CMK (cell line): ENCODE data around the gene CTRL.
A peak's percentile ranks its signal among the peaks of the same experiment; 100 is the strongest.

Source experiments
- DNase-seq: peaks from one replicate; pipeline ENCODE4 v3.0.0-alpha.2; 2010; ENCODE audit warnings: low read depth

CTRL gene

DNA sequence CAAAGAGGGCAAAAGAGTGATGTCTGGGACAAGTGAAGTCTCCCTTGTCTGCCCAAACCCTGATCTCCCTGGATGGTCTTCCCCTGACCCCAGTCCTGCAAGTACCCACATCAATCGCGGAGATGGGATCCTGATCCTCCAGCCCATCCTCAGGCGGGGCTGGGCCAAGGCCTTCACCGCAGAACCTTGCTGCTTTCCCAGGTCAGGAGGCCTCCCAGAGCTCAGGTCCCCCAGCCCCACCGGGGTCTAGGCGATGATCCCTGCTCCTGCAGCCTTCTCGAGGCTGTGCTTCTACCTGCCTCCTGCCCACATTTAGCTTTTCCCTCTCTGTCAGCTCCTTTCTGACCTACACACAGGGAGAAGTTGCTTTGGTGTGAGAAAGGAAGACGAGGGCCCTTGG, 30.5 kb upstream of the CTRL start:
- no peak for DNase-seq

DNA sequence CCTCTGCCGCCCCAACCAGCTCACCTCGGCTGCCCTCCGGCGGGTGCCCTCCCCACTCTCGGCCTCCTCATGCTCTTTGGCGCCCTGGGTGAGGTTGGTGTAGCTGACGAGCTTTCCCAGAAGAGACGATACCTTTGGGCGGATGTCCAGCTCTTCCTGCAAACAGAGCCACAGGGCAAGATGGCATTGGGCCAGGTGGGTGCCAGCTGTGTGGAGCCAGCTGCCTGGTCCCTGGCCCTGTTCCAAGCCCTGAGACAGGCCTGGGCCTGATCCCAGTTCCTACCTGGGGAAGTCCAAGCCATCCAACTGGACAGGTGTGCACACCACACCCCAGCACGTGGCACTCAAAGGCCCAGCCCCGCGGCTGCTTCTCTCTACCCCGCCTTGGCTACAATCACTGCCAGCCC, 29.9 kb upstream of the CTRL start:
- no peak for DNase-seq

DNA sequence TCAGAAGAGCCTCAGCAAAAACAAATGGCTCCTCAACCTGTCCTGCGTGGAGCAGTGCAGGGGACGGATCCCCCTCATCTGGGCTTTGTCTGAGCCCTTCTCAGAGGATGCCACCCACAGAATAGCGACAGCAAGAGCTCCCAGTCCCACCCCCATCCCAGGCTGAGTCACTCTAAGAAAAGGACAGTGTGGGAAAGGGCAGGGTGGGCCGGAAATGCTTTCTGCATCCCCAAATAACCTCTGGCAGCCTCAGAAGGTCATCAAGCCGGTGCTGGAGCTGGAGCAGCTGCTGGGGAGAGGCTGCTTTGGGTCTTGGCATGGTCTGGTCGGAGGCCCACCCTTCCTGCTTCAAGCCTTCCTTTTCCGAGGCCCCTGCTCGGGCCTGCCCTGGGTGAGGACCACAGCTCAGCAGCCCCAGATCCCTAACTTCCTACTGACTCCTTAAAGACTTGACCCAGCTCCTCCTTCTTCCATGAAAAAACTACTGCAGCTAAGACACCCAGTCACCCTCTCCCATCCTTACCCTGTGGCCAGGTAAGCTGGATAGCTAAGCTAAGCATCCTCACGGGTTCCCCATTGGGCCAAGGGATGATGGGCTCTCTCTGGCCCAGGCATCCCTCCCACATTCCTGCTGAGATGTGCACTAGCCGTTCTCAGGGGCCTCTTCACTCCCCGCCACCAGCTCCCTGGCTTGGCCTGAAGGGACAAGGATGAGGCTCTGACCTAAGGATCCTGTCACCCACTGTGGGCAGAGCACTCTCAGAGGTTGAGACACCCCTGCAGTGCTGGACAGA, 28.1 kb upstream of the CTRL start:
- no peak for DNase-seq

DNA sequence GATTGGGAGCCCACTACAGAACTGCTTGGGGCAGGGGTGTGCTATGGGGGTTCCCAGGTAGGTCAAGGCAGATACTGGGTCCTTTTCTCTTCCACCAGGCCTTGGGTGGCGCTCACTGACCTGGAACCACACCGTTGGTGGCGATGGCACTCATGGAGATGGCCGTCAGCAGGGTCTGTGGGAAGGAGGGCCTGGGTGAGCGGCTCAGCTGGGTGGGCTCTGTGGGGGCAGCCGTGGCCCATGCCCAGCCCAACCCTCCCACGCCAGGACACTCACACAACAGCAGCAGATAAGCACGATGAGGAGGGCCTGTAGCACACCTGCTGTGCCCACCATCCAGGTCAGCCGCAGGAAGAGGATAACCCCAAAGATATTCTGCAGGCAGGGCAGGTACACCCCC, 26.0 kb upstream of the CTRL start:
- no peak for DNase-seq

DNA sequence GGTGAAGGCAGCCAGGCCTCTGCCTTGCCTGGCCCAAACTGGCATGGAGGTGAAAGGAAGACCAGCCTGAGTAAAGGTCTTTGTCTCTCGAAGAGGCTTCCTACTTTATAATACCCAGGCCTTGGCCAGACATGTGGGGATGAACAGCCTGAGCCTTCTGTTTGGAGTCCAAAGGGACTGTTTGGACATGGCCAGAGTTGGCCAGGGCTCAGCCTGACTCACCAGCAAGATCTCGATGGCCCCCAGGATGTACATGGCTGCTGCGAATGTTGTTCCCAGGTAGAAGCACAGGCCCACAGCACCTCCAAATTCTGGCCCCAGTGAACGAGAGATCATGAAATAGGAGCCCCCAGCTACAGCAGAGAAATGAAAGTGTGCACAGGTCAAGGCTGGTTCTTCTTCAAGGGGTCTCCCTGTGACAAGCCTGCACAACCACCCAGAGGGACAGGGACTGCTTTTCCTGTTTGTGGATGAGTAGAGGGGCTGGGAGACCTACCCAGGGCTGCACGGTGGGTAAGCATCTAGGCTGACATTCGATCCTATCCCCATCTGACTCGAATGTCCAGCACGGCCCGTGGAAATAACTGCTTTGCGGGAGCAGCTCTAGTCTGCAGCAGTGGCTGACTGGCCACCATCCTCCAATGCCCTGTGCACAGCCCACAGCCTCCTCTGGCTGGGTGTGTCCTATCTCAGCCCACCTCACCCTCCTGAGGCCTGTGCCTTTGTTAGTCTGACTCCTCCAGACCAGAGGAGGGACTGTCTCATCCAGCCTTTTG, 22.9 kb upstream of the CTRL start:
- DNase-seq = no peak

DNA sequence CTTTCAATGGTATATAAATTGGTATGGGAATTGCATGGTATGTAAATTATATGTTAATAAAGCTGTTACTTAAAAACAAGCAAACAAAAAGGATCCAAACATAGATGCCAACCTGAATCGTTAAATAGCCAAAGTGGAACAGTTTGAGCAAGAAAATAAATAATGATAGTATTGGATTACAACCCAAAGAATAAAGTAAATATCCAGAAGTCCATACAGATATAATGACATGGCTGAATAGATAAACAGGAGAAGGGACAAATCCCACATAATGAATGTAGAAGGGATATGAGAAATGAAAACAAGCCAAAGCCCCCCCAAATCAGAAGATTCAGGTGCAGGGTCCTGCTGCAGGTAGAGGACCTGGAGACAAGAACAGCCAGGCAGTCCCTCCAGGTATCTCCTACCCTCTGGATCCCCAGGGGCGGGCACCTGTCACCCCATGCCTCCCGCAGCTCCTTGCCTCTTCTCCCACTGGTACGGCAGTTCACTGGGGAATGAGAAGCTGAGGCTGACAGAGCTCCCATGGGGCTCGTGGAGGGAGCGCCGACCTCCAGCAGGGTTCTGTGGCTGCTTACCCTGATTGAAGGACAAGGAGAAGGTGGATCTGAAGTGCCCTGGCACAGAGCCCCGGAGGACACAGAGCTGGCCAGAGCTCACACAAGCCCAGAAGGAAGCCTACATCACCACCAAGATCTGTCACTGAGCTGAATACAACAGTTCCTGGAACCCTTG, 22.1 kb upstream of the CTRL start:
- DNase-seq = no peak

DNA sequence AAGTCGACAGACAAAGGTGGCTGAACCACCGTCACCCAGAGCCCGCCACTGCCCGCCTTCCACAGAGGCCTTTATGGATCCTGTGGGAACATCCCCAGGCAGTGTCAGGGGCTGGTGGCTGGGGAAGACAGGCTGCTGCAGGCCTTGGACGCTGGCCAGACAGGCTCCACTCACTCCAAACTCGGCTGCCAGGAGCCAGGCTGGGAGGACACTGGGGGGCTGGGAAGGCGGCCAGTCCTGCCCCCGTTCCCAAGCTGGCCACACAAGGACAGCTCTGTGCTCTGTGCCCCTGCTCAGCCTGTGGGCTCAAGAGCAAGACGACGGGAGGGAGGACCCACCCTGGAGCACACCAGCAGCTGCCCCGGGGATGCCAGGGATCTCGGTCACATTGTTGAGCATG, 19.8 kb upstream of the CTRL start:
- no peak for DNase-seq

DNA sequence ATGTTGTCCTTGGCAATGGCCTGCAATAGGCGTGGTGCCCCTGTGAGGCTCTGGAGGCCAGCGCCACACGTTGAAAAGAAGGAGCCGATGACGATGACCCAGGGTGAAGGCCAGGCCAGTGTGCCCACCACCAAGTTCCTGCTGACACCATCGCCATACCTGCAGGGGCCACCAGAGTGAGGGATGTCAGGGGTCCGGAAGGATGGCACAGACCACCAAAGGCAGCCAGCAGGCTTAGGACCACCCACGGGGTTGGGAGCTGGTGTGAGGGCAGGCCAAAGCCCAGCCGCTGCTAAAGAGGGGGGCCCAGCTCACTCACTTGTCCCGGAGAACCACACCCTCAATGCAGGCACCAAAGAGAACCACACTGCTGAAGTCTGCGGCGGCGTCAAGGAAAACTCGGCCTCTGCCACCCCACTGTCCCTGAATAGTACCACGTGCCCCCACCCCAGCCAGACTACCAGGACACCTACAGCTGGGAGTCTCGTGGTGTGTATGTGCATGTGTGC, 18.7 kb upstream of the CTRL start:
- DNase-seq = no peak

DNA sequence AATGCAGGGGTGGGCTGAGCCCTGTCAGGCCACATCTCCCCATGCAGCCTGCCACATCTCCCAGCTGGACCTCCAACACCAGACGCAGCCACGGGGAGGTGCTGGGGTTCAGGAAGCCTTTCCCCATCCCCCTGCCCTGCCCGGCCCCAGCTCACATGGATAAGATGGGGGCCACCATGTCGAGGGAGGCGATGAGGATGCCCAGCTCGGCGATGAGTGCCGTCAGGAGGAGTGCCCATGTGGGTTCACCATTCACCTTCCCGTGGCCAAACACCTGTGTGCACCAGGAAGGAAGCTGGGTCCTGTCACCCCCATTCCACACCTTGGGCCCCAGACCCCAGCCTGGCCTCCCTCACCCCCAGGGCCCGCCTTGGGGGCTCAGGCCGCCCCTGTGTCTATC, 18.0 kb upstream of the CTRL start:
- no peak for DNase-seq

DNA sequence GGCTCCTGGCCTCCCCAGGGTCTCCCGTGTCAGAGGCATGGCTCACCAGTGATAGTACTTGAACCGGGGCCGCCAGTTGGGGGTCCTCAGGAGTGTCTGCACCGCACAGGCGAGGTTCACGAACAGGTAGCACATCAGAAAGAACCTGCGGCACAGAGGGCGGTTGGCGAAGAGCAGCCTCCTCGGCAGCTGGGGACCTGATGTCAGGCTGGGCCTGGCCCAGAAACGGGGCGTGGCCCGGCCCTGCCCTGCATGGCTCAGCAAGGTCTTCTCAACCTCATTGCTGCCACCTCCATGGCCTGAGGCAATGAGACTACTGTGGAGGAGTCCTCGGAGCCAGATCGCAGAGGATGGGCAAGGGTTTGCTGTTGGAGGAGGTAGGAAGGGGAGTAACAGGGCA, 16.4 kb upstream of the CTRL start:
- no peak for DNase-seq

DNA sequence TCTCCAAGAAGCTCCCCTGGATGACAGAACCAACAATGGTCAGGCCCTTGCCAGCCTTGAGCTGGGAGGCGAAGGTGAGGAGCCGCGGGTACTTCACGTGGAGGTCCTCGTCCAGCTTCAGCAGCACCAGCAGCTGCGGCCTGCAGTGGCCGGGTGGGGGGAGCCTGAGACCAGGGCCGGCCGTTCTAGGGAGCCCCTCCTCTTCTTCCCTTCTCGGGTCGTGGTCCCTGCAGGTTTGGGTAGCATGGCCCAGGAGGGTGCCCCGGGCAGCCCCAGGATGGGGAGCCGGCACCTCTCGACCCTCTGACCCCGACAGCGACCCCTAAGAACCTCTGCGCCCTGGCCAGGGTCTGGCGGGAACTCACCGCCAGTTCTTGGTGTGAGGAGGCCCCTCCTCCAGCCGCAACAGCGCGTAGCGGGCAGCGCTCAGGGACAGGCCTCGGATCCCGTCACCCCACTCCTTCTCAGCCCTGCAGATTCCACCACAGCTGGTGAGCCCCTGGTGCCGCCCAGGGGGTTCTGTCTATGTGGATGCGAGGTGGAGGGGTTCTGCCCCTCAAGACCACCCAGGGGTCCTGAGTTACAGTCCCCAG, 15.4 kb upstream of the CTRL start:
- DNase-seq = no peak

DNA sequence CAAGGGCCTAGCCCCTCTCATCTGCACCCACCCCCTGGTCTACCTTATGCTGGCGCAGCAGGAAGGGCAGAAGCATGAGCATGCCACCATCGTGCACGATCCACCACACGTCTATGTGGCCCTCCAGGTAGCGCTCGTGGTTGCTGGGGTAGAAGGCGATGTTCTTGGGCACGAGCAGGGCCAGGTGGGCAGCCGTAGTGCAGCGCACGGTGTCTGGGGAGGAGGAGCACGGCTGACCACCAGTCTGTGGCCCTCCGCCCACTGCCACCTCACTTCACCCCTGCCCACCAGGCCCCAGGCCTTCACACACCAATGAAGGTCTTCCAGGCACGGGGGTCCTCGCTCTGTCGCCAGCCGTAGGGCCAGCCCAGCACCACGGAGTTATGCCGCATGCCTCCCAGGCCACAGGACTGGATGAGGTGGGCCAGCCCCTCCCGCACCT, 14.5 kb upstream of the CTRL start:
- no peak for DNase-seq

DNA sequence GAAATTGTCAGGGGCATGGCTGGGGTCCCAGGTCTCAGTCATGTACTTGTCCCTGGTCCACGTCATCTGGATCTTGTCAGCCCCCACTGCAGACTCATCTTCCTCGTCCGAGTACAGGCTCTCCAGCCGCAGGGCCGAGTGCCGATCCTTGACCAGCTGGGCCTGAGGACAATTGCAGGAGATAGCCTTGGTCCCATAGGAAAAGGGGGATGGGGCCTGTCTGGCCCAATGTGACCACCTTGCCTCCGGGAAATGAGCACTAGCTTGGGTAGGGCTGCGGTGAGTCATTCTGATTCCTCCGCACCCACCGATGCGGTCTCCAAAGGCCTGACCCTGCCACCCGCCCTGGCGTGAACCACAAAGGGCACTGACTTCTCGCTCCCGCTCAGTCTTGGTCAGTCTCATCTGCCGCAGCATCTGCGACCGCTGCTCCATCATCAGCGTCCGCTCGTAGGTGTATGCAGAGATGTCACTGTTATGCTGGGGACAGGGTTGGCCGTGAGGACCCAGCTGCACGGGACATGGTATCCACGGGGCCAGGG, 13.8 kb upstream of the CTRL start:
- DNase-seq = no peak

DNA sequence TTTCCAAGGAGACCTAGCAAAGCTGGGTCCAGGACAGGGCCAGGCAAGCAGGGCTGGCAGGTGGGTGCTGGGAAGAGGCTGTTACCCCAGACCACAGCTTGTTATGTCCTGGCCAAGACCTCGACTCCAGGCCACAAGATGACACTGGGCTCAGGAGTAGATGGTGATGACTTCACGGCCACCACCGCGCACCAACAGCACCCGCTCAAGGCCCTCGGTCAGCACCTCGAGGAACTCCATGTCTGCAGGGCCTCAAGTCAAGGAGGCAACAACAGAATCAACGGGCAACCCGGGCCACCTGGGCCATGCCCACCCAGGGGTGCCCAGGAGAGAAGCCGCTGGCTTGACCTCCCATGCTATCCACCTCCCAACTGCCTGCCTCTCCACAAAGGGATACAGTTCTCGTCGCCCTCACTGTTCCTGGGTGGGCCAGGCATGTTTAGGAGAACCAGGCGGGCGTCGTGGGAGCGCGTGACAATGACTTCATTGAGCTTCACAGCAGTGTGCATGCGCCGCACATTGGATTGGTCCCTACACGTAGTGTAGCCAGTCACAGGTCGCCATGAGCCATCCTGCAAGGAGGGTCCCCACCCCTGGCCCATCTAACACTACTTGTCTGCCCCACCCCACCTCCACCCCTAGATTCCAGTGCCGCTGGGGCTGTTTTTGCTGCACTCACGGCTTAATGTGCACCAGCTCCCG, 13.2 kb upstream of the CTRL start:
- no peak for DNase-seq

DNA sequence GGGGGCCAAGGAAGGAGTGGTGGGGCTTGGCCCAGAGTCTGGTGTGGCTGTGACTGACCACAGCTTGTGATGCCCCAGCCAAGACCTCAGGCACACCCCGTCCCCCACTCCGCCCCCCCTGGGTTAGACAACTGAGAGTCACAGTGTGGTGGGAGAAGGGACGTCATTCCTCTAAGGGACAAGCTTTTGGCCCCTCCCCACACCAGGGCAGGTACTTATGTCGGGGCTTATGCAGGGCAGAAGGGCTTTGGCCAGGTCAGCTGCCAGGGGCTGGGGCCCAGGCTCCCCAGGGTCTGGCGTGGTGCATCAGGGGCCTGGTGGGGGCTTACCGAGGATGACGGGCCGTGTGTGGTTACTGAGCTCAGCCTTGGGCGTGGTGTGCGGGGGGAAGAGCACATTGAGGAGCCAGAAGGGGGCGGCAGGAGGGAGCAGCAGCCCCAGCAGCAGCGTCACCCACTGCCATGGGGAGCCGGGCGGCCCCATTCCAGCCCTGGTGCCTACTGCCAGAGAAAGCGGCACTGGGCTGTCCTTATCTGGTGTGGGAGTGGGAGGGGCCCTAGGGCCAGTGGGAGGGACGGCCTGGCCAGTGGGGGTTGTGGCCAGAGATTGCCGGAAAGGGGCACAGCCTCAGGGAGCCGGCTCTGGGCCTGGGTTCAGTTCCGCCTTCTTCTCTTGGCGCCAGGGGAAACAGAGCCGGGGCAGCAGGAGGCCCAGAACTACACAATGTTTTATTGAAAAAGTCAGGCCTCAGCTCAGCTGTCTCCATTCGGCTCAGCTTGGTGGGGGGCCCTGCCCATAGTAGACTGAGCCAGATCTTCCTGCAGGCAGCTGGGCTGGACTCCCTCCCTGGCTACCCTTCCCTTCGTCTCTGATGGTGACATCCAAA, 12.2 kb upstream of the CTRL start, which contains the start of gene LCAT:
TSS of gene LCAT (minus strand) at position 502 of the 886 bp plus-strand sequence. CDS start at position 483, 19 bp downstream.
- peak; percentile 80 for DNase-seq

DNA sequence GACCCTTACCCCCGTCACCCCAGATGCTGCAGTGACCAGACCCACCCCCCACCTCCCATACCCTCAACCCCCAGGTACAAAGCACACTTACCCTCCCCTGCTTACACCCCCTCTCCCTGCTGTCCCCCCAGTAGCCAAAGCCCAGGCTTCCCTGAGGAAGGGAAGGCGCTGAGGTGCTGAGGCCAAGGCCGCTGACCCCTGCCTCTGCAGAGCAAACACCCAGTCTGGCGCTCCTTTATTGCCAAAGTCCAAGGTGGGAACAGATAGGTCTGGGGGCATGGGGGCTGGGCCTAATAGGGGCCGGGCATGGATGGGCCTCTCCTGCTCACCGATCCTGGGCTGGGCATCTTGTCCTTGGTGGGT, 11.6 kb upstream of the CTRL start:
- DNase-seq = no peak

DNA sequence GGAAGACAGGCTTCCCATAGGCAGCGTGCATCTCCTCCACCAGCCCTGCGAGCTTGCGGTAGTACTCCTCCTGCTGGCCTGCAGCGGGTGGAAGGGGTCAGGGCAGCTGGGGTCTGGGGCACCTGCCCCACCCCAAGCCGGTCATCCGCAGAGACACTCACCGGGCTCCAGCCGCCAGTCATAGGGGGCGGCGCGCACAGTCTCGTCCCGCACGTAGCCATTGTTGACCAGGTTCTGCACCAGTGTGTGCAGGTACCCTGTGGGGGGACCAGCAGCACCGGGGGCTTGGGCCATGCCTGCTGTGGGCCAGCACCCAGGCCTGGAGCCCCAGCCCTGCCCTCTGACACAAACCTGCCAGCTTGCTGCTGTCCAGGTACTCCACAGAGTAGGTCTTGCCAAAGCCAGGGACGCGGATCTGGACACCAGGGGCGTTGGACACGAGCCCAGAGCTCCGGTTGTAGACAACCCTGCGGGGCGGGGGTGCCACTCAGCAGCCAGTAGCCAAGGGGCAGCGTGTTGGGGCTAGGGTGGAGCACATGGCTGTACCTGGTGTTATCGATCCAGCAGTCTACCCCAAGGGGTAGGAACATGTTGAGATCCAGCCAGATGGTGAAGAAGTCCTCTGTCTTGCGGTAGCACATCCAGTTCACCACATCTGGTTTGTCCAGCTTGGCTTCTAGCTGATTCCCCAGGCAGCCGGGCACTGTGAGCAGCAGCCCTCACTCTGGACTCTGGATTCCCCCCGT, 11.0 kb upstream of the CTRL start:
- DNase-seq = no peak

DNA sequence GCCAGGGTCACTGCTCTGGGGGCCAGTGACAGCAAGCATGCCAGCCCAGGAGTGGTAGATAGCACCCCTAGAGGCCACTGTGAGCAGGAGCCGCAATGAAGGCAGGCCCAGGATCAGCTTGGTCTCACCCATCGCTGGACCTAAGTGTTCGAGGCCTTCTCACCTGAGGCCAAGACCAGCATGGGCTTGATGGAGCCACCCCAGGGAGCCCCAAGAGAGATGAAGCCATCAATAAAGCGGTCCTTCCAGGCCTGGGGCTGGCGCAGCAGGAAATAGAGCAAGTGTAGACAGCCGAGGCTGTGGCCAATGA, 10.5 kb upstream of the CTRL start:
- DNase-seq = no peak

DNA sequence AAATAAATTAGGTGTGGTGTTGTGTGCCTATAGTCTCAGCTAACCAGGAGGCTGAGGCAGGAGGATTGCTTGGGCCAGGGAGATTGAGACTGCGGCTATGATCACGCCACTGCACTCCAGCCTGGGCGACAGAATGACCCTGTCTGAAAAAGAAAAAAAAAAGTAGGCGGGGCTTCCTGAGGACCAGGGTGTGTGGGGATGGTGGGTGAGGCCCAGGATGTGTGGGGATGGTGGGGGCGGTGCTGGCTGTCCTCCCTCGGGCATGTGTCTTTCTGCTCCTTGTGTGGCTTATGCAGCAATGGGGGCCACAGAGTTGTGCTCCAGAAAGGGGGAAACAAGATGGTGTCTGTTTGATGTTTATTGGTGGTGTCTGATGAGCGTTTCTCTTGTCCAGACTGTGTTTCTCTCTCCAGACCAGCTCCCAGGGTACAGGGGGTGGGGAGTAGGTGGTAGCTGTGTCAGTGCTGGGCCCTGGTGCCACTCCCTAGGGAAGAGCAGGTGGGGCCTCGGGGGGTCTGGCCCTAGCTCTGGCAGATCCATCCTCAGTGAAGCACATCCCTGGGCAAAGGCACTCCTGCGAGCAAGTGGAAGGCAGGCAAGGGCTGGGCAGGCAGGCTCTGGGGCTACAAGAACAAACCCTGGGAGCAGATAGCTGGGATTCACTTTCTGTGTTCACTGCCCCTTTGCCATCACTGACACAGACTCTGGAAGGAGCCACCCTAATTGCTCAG, 10.0 kb upstream of the CTRL start:
- no peak for DNase-seq
